Kidney capillary endothelial cell (primary cell): ENCODE data around the gene CLPX.
"Not testable (repeated sequence)": the region's sequence is repeated elsewhere in the genome, so short reads cannot be mapped to it uniquely, and the experiment has no call there.

Source experiments
- DNase-seq: peaks from one replicate; pipeline ENCODE4 v3.0.0-alpha.2; 2018; ENCODE audit warnings: low spot score

Gene CLPX

DNA sequence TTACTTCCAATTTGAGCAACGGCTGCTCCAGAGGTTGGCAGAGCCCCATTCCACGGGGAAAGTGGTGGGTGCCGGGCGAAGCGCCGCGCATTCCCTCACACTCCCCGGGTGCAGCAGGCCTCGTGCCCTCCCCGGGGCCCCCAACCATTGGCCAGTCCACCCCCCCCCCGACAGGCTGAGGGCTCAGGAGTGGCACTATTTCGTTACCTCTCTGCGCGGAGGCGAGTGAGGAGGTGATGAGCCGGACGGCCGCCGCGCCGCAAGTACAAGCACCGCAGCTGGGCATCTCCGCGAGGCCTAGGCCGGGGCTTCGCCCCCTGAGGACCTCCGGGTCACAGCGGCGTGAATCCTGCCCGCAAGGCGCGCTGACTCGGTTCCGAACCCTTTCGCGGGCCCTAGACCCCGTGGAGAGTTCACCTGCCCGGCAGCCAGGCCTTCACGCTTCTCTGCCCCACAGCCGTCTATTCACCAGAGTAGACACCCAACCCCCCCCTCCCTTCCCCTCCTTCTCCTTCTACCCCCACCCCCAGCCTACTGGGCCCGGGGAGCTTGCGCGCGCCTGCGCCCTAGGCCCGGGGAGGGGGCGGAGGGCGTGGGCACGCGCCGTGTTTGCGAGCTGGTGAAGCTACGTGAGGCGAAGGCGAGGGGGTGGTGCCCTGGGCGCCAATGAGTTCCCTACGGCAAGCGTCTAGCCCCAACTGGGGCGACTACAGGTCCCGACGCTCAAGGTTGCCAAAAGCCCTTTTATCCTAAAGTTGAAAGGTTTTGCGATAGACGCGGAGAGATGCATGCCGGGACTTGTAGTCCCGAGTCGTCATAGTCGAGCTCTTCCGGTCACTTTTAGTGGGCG is at the start of gene CLPX:
CLPX (minus strand) TSS at position 475 of the 850 bp plus-strand sequence; CDS start at position 286, 189 bp downstream.
- DNase-seq, result peak; percentile 82

DNA sequence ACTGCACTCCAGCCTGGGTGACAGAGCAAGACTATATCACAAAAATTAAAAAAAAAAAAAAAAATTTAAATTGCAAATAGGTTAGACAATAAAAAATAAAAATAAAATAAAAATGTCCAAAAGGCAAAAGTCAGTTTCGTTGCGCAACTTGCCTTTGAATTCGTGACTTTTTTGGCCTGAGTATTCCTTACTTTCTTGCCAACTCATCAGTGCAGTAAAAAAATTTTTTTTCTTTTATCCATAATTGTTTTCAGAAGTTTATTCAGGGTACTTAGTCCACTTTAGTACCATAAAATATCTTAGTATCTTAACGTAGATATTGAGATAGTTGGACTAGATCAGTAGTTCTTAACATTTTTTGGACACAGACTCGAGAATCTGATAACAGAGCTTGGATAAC is 48.6 kb upstream of the CLPX start:
- DNase-seq, result no peak

DNA sequence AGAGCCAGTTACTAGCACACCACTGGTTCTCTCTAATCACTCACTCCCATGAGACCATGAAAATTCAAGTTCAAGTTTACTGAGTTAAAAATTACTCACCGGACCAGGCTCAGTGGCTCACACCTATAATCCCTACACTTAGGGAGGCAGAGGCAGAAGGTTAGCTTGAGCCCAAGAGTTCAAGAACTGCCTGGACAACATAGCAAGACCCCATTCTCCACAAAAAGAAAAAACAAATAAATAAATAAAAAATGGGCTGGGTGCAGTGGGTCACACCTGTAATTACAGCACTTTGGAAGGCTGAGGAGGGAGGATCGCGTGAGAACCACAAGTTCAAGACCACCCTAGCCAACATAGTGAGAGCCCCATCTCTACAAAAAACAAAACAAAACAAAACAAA is 47.4 kb upstream of the CLPX start:
- DNase-seq, result no peak

DNA sequence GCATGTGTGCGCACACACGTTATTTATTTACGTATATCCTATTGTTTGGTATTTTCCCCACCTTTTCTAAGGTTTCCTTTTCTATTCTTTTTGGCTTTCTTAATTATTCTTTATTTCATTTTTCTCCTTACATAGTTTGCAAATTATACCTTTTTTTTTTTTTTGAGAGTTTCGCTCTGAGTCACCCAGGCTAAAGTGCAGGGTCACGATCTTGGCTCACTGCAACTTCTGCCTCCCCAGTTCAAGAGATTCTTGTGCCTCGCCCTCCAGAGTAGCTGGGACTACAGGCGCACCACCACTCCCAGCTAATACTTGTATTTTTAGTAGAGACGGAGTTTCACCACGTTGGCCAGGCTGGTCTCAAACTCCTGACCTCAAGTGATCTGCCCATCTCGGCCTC is 46.2 kb upstream of the CLPX start:
- DNase-seq, result no peak

DNA sequence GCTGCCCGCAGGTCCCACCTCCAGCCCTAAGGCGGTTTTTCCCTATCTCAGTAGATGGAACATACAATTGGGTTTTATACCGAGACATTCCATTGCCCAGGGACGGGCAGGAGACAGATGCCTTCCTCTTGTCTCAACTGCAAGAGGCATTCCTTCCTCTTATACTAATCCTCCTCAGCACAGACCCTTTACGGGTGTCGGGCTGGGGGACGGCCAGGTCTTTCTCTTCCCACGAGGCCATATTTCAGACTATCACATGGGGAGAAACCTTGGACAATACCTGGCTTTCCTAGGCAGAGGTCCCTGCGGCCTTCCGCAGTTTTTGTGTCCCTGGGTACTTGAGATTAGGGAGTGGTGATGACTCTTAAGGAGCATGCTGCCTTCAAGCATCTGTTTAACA is 41.8 kb upstream of the CLPX start:
- DNase-seq, result not testable (repeated sequence)

DNA sequence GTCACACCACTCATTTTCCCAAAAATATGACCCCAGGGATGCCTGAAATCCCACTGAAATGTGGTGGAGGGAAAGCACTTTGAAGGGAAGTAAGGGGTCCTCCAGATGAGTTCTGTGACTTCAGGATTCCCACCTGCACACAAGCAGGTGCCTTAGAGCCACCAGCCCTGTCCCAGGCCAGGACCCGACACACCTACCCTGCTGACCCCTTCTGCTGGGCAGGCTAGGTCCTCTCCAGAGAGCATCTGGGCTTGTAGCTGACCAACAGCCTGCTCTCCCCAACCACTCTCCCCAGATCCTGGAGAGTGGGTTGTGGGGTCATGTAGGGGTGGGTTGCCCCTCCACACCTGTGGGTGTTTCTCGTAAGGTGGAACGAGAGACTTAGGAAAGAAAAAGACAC is 41.1 kb upstream of the CLPX start:
- no peak for DNase-seq

DNA sequence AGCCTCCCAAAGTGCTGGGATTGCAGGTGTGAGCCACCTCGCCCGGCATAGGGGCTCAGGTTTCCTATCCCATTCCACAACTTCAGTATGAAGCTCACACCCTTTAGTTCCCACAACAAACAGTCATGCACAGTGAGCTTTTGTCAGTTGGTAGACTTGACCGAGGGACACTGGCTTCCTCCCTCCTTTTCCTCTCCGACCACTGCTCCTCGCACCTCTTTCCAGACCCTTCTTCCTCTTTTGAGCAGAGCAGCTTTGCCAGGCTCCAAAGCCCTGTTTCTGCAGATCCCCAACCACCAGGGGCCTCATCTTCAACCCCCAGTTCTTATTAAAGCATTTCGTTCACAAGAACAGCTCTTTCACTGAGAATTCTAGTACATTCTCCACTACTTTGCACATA is 38.9 kb upstream of the CLPX start:
- no peak for DNase-seq

DNA sequence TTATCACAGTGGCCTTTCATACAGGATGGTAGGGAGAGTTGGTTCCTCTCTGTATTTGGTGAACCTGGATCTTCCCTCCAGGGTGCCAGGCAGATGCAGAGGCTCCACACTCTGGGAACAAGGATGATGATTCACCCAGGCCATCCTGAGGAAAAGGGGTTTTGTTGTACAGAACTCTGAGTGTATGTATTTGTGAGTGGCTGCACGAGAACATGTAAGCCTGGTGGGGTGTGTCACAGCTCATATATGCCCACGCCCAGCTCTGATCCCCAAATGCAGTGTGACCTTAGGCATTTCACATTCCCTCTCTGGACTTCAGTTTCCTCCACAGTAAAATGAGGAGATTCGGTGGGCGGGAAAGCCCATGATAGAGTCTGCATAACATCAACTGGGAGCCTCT is 37.7 kb upstream of the CLPX start:
- DNase-seq, result no peak

DNA sequence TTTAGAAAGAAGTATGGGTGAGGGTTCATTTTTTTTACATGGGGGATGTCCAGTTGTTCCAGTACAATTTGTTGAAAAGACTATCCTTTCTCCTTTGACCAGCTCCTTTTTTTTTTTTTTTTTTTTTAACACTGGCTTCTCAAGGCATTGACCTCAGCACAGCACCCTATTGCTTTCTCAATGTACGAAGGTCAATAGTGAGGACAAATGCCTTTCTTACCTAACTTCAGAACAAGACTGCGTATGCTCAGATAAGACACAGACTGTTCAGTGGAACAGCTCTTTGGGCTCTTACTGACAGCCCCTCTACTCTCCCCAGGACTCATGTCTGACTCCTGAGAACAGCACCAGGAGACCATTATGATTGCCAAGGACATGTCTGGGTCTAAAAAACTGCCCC is 36.6 kb upstream of the CLPX start:
- no peak for DNase-seq

DNA sequence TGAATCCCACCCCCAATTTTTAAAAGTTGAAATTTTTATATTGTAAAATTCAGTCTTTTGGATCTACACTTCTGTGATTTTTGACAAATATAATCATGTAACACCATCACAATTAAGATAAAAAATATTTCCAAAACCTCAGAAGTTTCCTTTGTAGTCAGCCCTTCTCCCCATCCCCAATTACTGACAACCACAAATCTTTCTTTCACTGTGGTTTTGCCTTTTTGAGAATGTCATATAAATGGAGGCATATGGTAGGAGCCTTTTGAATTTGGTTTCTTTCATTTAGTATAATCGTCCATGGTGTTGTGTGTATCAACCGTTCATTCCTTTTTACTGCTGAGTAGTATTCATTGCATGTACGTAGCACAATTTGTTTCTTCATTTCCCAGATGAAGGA is 34.0 kb upstream of the CLPX start:
- DNase-seq, result no peak

DNA sequence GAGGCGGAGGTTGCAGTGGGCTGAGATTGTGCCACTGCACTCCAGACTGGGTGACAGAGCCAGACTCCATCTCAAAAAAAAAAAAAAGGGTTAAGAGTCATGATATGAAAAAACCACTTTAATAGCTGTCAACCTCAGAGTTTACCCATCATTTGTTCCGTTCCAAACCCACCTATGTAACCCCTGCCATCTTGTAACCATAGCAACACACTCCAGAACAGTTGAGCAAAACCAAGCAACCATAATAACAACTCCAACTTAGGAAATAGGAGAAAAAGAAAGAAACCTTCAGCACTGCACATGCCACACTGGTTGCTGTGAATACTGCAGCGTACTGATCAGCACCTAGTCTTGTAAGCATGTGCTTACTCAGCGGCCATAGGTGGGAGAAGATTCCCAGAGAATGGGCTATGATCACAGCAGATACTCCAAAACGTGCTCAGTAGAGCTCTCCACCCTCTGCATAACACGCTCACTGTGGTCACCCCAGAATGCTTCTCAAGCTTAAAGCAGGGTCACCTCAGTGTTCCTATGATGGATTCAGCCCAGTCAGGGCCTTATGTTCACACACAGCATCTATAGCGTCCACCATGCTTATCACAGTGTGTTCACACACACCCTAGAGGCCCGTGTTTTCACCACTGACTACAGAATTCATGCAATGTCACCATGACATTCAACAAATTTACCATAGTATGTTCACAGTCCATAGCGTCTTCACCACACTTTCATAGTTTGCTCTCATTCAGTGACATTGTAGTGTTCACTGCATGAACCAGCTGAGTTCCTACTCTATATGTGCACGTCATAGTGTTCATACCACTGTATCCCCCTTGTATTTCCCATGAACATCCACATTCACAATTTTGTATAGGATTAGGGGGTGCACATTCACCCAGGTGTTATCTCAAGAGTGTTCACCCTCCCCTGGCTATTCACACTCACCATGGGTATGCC is 32.7 kb upstream of the CLPX start:
- DNase-seq, result no peak

DNA sequence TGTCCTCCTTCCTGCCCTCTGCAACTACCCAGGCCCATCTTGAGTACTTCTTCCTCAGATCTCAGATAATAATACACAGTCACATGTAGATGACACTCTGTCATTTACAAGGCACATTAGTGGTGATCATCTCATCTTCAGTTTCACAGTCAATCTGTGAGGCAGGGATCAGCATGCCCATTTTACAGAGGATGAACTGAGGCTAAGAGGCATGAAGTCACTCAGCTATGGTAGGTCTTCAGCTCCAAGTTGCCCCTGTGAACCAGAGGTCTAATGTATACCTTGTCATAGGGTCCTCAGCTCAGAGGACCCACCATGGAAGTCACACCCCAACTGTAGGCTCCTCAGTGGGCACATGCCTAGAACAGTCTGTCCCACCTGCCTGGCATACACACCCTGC is 30.4 kb upstream of the CLPX start:
- DNase-seq, result no peak

DNA sequence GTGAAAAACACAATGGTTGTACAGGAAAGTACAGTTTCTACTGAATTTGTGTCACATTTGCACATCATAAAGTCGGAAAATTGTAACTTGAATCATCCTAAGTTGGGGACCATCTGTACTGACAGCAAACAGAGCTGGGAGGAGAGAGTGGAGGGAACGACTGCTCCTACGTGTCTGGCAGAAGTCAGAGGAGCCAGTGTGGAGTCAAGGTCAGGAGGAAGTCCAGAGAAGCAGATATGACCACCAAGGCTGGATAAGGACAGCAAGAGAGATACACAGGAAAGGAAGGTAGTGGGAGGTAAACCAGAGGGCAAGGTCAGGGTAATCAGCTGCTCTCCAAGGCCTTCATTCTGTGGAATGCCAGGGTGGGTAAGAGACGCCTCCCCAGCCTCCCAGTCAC is 28.9 kb upstream of the CLPX start:
- DNase-seq, result no peak

DNA sequence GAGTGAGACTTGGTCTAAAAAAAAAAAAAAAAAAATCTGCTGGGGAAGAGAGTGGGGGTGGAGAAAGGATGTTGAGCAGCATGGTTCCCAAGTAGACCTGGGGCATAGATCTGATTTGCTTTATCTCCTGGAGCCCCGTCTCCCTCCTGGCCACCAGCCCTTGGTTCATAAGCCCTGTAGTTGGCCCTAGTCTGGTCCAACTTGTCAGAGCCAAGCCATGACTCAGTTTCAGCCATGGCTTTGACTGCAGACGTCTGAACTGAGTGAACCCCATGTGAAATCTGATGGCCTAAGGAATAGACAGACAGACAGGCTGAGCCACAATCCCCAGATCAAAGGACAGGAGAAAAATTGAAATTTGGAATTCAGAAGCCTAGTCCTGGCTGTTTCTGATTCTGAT is 28.1 kb upstream of the CLPX start:
- DNase-seq, result no peak

DNA sequence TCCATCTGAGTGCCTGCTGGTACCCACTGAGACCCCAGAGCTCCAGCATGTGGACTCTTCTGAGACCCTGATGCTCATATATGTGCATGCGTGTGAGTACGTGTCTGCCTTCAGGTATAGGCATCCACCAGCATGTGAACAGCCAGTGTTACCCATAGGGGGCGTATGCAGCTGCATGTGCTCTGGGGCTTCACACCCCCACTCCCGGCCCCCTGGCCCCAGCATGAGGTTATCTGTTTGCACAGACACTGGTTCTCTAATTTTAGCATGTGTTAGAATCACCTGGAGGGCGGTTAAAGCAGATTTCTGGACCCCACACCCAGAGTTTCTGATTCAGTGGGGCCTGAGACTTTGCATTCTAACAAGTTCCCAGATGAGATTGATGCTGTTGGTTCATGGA is 27.0 kb upstream of the CLPX start:
- DNase-seq, result no peak

DNA sequence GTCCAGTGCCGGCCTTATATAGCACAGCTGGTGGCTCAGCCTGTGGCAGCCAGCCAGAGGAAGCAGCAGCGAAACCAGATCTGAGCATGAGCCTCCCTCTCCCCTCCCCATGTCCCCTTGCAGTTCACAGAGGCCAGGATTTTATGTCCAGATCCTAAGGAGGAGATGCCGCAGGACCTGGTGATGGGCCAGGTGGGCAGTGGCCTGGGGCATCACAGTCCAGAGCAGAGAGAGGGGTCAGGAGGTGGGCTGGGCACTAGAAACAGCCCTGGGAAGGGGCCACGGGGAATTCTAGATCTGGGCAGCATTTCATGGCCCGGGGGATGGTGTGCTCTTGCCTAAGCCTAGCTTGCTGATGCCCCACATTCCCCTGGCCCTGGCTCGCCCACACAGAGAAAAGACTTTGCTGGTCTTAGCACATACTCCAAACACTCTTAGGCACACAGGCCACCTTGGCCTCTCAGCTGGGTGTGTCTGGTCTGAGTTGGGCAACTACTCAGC is 26.4 kb upstream of the CLPX start:
- no peak for DNase-seq

DNA sequence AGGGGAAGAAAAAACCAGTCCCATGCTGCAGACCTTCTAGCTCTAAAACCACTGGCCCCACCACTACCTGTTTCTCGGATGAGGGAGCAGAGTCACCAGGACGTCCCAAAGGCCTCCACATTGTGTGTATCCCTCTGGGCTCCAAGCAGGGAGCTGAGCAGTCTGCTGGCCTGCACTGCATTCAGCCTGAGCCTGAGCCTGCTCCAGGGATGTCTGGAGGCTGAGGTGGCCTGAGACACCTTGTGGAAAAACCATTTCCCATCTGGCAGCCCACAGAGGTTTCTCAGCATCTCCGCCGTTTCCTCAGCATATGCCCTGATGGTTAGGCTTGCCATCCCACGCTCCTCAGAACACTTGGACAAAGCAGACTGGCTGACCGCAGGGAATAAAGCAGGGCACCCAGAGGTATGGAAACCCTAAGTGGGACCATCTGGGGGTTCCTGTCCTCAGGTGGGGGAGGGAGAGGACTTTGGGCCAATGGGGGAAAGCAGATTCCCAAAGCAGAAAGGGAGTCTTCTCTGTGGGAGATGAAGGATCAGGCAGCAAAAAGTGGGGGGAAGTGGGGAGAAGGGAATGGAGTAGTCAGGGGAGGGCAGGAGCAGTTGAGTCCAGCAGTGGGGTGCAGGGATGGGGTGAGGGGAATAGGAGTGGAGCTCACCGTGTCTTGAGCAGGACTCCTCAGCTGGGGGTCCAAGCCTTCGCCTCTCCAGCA is 25.8 kb upstream of the CLPX start, which contains the start of gene CILP:
CILP (minus strand) TSS at position 704 of the 712 bp plus-strand sequence. CDS start 1,718 bp downstream, outside the sequence.
- DNase-seq, result no peak

DNA sequence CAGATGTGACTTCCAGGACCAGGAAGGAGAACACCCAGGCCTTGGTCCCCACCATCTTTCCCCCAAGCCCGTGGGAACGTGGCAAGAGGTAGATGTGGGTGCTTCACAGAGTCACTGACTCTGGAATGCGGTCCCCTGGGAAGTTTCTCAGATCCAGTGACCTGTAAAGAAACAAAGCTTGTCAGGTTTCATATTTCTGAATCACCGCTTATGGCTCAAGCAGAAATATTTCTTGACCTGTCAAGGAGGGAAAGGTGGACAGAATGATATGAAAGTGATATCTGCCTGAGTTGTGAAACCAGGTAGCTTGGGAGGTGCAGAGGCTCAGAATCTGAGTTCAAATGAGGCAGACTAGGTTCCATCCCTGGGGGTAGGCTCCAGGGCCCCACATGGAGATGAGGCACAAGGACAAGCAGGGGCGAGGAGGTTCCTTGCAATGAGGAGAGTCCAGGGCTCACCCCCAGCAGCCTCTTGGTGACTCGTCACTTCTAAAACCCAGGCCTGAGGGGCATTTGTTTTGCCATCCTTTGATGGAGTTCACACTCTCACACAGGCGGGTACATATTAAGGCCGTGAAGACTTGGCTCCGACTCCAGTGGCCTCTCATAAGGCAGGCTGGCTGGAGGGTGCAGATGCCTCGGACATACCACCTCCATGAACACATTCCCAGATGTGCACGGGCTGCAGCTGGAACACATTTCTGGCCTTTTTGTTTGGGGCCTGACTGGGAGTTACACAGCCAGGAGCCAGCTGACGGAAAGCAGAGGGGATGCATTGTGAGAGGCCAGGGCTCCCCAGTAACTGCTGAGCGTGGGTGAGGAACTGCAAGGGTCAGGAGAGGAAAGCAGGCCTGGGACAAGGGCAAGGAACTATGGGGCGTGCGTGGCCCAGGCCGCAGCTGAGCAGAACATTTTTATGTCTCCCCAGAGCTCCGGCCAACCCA is 24.8 kb upstream of the CLPX start:
- DNase-seq, result no peak

DNA sequence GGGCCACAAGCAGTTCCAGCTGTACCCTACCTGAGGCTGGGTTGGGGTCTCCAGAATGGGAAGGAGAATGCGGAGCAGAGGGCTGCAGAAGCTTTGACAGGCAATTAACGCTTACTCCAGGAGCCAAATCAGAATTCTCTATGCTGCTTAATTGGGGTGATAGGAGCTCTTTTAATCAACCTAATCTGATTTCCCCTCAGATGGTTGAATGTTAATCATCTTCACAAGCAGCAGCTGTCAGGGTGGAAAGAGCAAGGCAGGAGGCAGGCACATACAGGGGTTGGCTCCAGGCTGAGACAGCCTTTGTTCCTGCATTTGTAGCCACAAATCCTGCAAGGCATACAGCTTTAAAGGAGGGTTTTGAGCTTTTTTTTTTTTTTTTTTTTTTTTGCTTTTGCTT is 23.5 kb upstream of the CLPX start:
- no peak for DNase-seq

DNA sequence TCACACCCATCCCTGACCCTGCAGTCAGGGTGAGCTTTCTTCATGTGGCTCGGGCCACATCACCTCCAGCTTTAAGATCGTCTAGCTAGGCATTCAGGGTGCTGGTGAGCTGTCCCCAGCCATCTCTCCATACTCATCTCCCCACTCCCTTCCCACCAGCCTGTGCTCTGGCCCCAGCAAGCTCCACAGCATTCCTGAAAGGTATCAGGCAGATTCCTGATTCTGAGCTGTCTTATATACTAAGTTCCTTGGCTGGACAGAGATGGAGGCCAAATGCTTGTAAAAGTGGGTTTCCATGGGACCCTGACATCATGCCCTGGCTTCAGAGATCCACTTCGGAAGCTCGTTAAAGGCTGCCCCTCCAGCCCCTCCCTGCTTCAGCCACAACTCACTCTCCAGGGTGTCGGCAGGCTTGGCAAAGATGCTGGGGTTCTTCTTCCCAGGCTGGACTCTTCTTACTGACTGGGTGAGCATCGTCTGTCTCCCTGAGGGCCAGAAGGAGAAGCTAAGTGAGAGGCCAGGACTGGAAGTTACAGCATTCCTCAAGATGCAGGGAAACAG is 22.2 kb upstream of the CLPX start:
- no peak for DNase-seq

DNA sequence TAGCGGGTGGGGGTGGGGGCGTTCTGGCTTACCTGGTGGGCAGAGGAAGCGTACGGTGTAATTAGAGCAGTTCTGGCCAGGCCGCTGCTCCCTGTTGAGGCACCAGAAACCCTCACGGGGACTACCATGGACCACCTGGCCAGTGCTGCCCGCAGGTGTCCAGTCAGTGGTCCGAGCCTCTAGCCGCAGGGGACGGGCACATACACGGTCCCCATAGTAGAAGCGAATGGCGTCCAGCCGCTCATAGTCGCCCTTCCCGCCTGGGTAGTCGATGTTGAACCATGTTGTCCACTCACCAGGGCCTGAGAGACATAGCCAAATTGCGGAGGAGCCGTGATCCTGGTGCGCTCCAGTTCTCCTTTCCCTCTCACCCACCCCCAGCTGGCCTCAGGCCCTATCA is 21.6 kb upstream of the CLPX start:
- no peak for DNase-seq
